GM13976 (cell line): Measurements from ENCODE around the gene ARRDC5.
A peak's percentile ranks its signal among the peaks of the same experiment; 100 is the strongest.
"Not testable (repeated sequence)": the region's sequence is repeated elsewhere in the genome, so short reads cannot be mapped to it uniquely, and the experiment has no call there.

Experiments used
- DNase-seq: peaks from one replicate; pipeline ENCODE4 v3.0.0; 2012; ENCODE audit warnings: low spot score
- CTCF ChIP-seq: IDR thresholded peaks from 2 replicates; pipeline ENCODE4 v1.5.1; 2012; ENCODE audit warnings: borderline replicate concordance, mild to moderate bottlenecking; ENCODE audit not compliant: insufficient read depth; ENCODE audit errors: extremely low read depth, missing control alignments, control extremely low read depth
- in situ Hi-C: fragments of 300-500 bp; cut with MboI; formaldehyde crosslinking; loops from one replicate; pipeline ENCODE4 v1.12.0; 2022; ENCODE audit warnings: low sequenced_read_pairs, mixed read lengths, inconsistent platforms; ENCODE audit not compliant: unreplicated experiment

The ARRDC5 gene

GRCh38 chr19:4852484-4852883 is 50.2 kb downstream of the ARRDC5 start:
- in situ Hi-C loops, result no loop called here
- no peak for DNase-seq

GRCh38 chr19:4851551-4852290 is 51.0 kb downstream of the ARRDC5 start:
- peak; percentile 87 for DNase-seq
- peak; percentile 76 for TF ChIP-seq CTCF
- in situ Hi-C loops, result no loop called here

More at GRCh38 chr19:4852484-4852883, 50.2 kb downstream of the ARRDC5 start:
- TF ChIP-seq CTCF, result no peak

GRCh38 chr19:4849019-4849418 is 53.7 kb downstream of the ARRDC5 start:
- TF ChIP-seq CTCF, result no peak
- in situ Hi-C loops, result no loop called here
- DNase-seq, result no peak

GRCh38 chr19:4847190-4847973 is 55.3 kb downstream of the ARRDC5 start:
- in situ Hi-C loops, result no loop called here
- no peak for TF ChIP-seq CTCF
- no peak for DNase-seq

- in situ Hi-C loops, DNase-seq: not testable (repeated sequence)
These were observed 56.7 kb downstream of the ARRDC5 start for GRCh38 chr19:4845975-4846374.

- DNase-seq, result no peak
- in situ Hi-C loops, result no loop called here
- no peak for TF ChIP-seq CTCF
These were observed 58.1 kb downstream of the ARRDC5 start for GRCh38 chr19:4844348-4845179.
